HepG2 (cell line): ENCODE data around the gene PPP1R12B. TPM values are rescaled to one million over a fixed set of nuclear protein-coding genes. Genes with fewer than 3 reads are reported as not detected.

Experiments used
- ATAC-seq: fragments of 200-7000 bp; cut with Tn5 transposase; 3 replicates; pipeline ENCODE4 v1.9.1; 2020; ENCODE audit warnings: mild to moderate bottlenecking, moderate library complexity
- BruUV-seq: library from RNA; stranded (reverse); fragments of 400-500 nt; replicated peaks from 2 replicates; lab custom pipeline; 2021; lab: Mats Ljungman, UMichigan
- CTCF ChIA-PET: fragments of 300-600 bp; formaldehyde crosslinking; extraction: SDS; loops from one replicate; lab custom pipeline; 2021; ENCODE audit warnings: low total read pairs, inconsistent platforms, low intra/inter-chr PET ratio; lab: Yijun Ruan, JAX
- POLR2A ChIA-PET: fragments of 350-600 bp; sonication (Branson Sonifier 250); formaldehyde crosslinking; loops from one replicate; lab custom pipeline; 2020; ENCODE audit warnings: antibody characterized with exemption, inconsistent platforms; lab: Yijun Ruan, JAX
- DNase-seq: peaks from one replicate; pipeline ENCODE4 v3.0.0-alpha.2; 2015; ENCODE audit warnings: low spot score
- FAIRE-seq: peaks from 3 replicates; lab custom pipeline; 2011; peaks lifted over from hg19 to GRCh38; lab: Jason Lieb, UNC
- H2AFZ ChIP-seq: one replicate; pipeline ENCODE4 v1.6.1; 2011; ENCODE audit warnings: low read length, inconsistent platforms
- H3K27ac ChIP-seq: fragments of 300-600 bp; 3 replicates; pipeline ENCODE4 v1.8.0; 2011; ENCODE audit warnings: mixed run types, mild to moderate bottlenecking, mixed read lengths, low read length, inconsistent platforms; ENCODE audit not compliant: insufficient read depth; ENCODE audit errors: extremely low read length
- H3K27me3 ChIP-seq, 2 experiments: fragments of 200-600 bp in 1 of 2; 2 replicates in 1 of 2; 3 replicates in 1 of 2; pipeline versions ENCODE4 v1.6.0 to v1.8.0; 2011; ENCODE audit warnings: low read length in 2 of 2, mild to moderate bottlenecking in 2 of 2, moderate library complexity in 2 of 2, inconsistent platforms in 1 of 2; ENCODE audit not compliant: insufficient read depth in 2 of 2, control insufficient read depth in 1 of 2
- H3K36me3 ChIP-seq, 2 experiments: fragments of 200-600 bp in 1 of 2; replicated peaks in 1 of 2; 2 replicates in 1 of 2; 3 replicates in 1 of 2; pipeline versions ENCODE4 v1.5.1 to v1.8.0; 2011; ENCODE audit warnings: low read length in 2 of 2, inconsistent platforms in 1 of 2; ENCODE audit not compliant: insufficient read depth in 2 of 2, control insufficient read depth in 1 of 2
- H3K4me1 ChIP-seq: 2 replicates; pipeline ENCODE4 v1.5.1; 2012; ENCODE audit warnings: low read length, inconsistent platforms; ENCODE audit not compliant: insufficient read depth
- H3K4me2 ChIP-seq: 2 replicates; pipeline ENCODE4 v1.6.0; 2011; ENCODE audit warnings: low read depth, low read length, inconsistent platforms
- H3K4me3 ChIP-seq, 3 experiments: fragments of 200-600 bp in 1 of 3; sonication (generic), shearing (Covaris generic) in 1 of 3; replicated peaks in 1 of 3; 2 replicates each; pipeline ENCODE4 v1.5.1; 2011 to 2016; ENCODE audit warnings: low read length in 3 of 3, inconsistent platforms in 2 of 3, low read depth in 2 of 3, mild to moderate bottlenecking in 2 of 3, control low read depth in 1 of 3, mixed read lengths in 1 of 3; ENCODE audit not compliant: insufficient read depth in 1 of 3
- H3K79me2 ChIP-seq: one replicate; pipeline ENCODE4 v1.6.1; 2011; ENCODE audit warnings: low read length, inconsistent platforms; ENCODE audit not compliant: insufficient read depth
- H3K9ac ChIP-seq: 2 replicates; pipeline ENCODE4 v1.6.0; 2011; ENCODE audit warnings: mild to moderate bottlenecking, low read depth, low read length, inconsistent platforms; ENCODE audit not compliant: insufficient read depth
- H3K9me3 ChIP-seq: 2 replicates; pipeline ENCODE4 v1.5.1; 2012; ENCODE audit warnings: mild to moderate bottlenecking, low read length
- H4K20me1 ChIP-seq: 2 replicates; pipeline ENCODE4 v1.6.0; 2011; ENCODE audit warnings: inconsistent platforms, mild to moderate bottlenecking, low read length, moderate library complexity; ENCODE audit not compliant: insufficient read depth
- AFF4 ChIP-seq: sonication (generic); formaldehyde crosslinking; IDR thresholded peaks from 2 replicates; pipeline ENCODE4 v1.4.0; 2020; ENCODE audit warnings: missing genetic modification reagents
- BRCA1 ChIP-seq: sonication (generic); formaldehyde crosslinking; IDR thresholded peaks from 2 replicates; pipeline ENCODE4 v1.4.0; 2020; ENCODE audit warnings: missing genetic modification reagents
- CREM ChIP-seq, 2 experiments: sonication (generic) in 1 of 2; formaldehyde crosslinking in 1 of 2; IDR thresholded peaks; 2 replicates each; pipeline versions ENCODE4 v1.4.0 to v1.6.1; 2016 to 2020; ENCODE audit warnings: antibody characterized with exemption in 1 of 2, mild to moderate bottlenecking in 1 of 2, missing genetic modification reagents in 1 of 2
- GATA4 ChIP-seq: sonication (generic); IDR thresholded peaks from 2 replicates; pipeline ENCODE4 v1.6.1; 2016; ENCODE audit warnings: antibody characterized with exemption, low read depth, borderline replicate concordance
- KLF6 ChIP-seq: IDR thresholded peaks from 2 replicates; pipeline ENCODE4 v1.8.0; 2016; ENCODE audit warnings: missing biosample characterization, missing genetic modification reagents
- KMT2A ChIP-seq: sonication (generic); formaldehyde crosslinking; IDR thresholded peaks from 2 replicates; pipeline ENCODE4 v1.4.0; 2020; ENCODE audit warnings: missing genetic modification reagents
- MAZ ChIP-seq, 2 experiments: sonication (generic) in 1 of 2; formaldehyde crosslinking in 1 of 2; IDR thresholded peaks; 2 replicates each; pipeline versions ENCODE4 v1.5.0 to v1.6.1; 2012 to 2020; ENCODE audit warnings: low read depth in 2 of 2, mild to moderate bottlenecking in 2 of 2, borderline replicate concordance in 1 of 2, improper control_type of control experiment in 1 of 2, low read length in 1 of 2, missing genetic modification reagents in 1 of 2, moderate library complexity in 1 of 2
- POLR2AphosphoS2 ChIP-seq: IDR thresholded peaks from 2 replicates; pipeline ENCODE4 v1.6.1; 2011; ENCODE audit warnings: low read depth, low read length, improper control_type of control experiment
- PPARG ChIP-seq: conservative IDR thresholded peaks from 2 replicates; pipeline ENCODE4 v1.6.1; 2016; ENCODE audit warnings: missing biosample characterization, missing genetic modification reagents
- SNRNP70 ChIP-seq: fragments of 200-400 bp; formaldehyde crosslinking; IDR thresholded peaks from 2 replicates; pipeline ENCODE4 v1.6.1; 2017; ENCODE audit warnings: mild to moderate bottlenecking, low read depth, low read length, moderate library complexity
- SPEN ChIP-seq: sonication (generic); formaldehyde crosslinking; IDR thresholded peaks from 2 replicates; pipeline ENCODE4 v1.5.1; 2020; ENCODE audit warnings: low read depth, mild to moderate bottlenecking, missing genetic modification reagents
- SSRP1 ChIP-seq: IDR thresholded peaks from 2 replicates; pipeline ENCODE4 v1.6.1; 2016; ENCODE audit warnings: control low read depth
- TBX3 ChIP-seq: fragments of 450-650 bp; IDR thresholded peaks from 2 replicates; pipeline ENCODE4 v1.6.1; 2017; ENCODE audit warnings: antibody characterized with exemption, mild to moderate bottlenecking, inconsistent platforms, borderline replicate concordance
- ZBTB42 ChIP-seq: sonication (generic); formaldehyde crosslinking; IDR thresholded peaks from 2 replicates; pipeline ENCODE4 v1.5.0; 2020; ENCODE audit warnings: mild to moderate bottlenecking, missing genetic modification reagents
- ZFP90 ChIP-seq: sonication (generic); formaldehyde crosslinking; IDR thresholded peaks from 2 replicates; pipeline ENCODE4 v1.8.0; 2022; ENCODE audit warnings: missing genetic modification reagents, mild to moderate bottlenecking, inconsistent platforms, borderline replicate concordance
- ZNF230 ChIP-seq: sonication (generic); formaldehyde crosslinking; IDR thresholded peaks from 2 replicates; pipeline ENCODE4 v1.4.0; 2020; ENCODE audit warnings: mild to moderate bottlenecking, missing genetic modification reagents
- ZNF317 ChIP-seq: sonication (generic); formaldehyde crosslinking; IDR thresholded peaks from 2 replicates; pipeline ENCODE4 v1.5.0; 2020; ENCODE audit warnings: mild to moderate bottlenecking, missing genetic modification reagents
- ZNF383 ChIP-seq: sonication (generic); formaldehyde crosslinking; IDR thresholded peaks from 2 replicates; pipeline ENCODE4 v1.4.0; 2020; ENCODE audit warnings: missing genetic modification reagents, mild to moderate bottlenecking, borderline replicate concordance
- ZNF674 ChIP-seq: sonication (generic); formaldehyde crosslinking; IDR thresholded peaks from 2 replicates; pipeline ENCODE4 v1.5.0; 2020; ENCODE audit warnings: low read depth, mild to moderate bottlenecking, missing genetic modification reagents
- WGBS: methylation state at CpG from one replicate; pipeline ENCODE4 v1.1.6; 2017; ENCODE audit warnings: low lambda C conversion rate; 5-methylcytosine and 5-hydroxymethylcytosine counted together
- in situ Hi-C: cut with HindIII; loops from 2 replicates; pipeline ENCODE4 v1.10.0; 2017; ENCODE audit warnings: low pct_unique_long_range_greater_than_20kb; ENCODE audit not compliant: extremely low pct_ligation_motif_present
- intact Hi-C: fragments of 100-400 bp; cut with micrococcal nuclease; formaldehyde crosslinking; loops from one replicate; pipeline ENCODE4 v1.10.0; 2022; ENCODE audit not compliant: unreplicated experiment
- polyA plus RNA-seq, 8 experiments: library from polyadenylated mRNA; depleted of rRNA in 3 of 8; stranded (reverse) in 7 of 8; unstranded in 1 of 8; fragments of >200 nt; fragmentation: Illumina TruSeq in 4 of 8; extraction: Trizol in 4 of 8; gene quantifications; 2 replicates each; pipeline versions ENCODE4 v1.2.1 to v1.2.3, GENCODE V29; 2011 to 2016; ENCODE audit warnings: low read depth in 4 of 8, missing spikeins in 1 of 8, mixed read lengths in 1 of 8; ENCODE audit not compliant: insufficient read depth in 1 of 8
- total RNA-seq, 5 experiments: library from RNA; depleted of rRNA; stranded (reverse); fragments of >200 nt; fragmentation: Illumina TruSeq; extraction: Trizol; gene quantifications; 2 replicates each; pipeline ENCODE4 v1.2.3, GENCODE V29; 2016; ENCODE audit warnings: low read depth in 1 of 5
- TF ChIP-seq, protein P1 (sequence below): sonication (generic); formaldehyde crosslinking; IDR thresholded peaks from 2 replicates; pipeline ENCODE4 v1.5.0; 2020; ENCODE audit warnings: mild to moderate bottlenecking, missing genetic modification reagents

Gene PPP1R12B
- total and polyA plus RNA-seq, 2 of the 13 experiments (the other 11 are each of a cell fraction or from before 2014, with no cell fraction given): 12.0 to 13.6 TPM

GRCh38 chr1:202323731-202324130 is 24.8 kb upstream of the PPP1R12B start:
- Histone ChIP-seq H3K27ac (no peak overlapping the region), H3K4me2 (no peak overlapping the region), H3K9me3 (no peaks in the 10 kb centered on the region), H3K36me3 (no peaks in the 10 kb centered on the region), H3K9ac (no peak overlapping the region), H3K27me3 (peaks cover 1 to 24% of the 10 kb centered on the region in 2 experiments; a peak in 2 of 5 replicates), H3K4me1 (peaks cover 9% of the 10 kb centered on the region), H4K20me1 (no peaks in the 10 kb centered on the region), H2AFZ (no peak overlapping the region), H3K79me2 (no peaks in the 10 kb centered on the region), H3K4me3 (no peak overlapping the region)
- CTCF ChIA-PET: no interaction called here
- TF ChIP-seq KMT2A (CRISPR knock-in tag) (no peak), ZNF230 (CRISPR knock-in tag) (no peak), SPEN (CRISPR knock-in tag) (no peak), KLF6 (no peak), ZNF674 (no peak), ZBTB42 (CRISPR knock-in tag) (no peak), POLR2AphosphoS2 (no peak), GATA4 (no peak), ZNF383 (CRISPR knock-in tag) (no peak), SNRNP70 (no peak), ZFP90 (CRISPR knock-in tag) (no peak), AFF4 (CRISPR knock-in tag) (no peak), CREM (IDR thresholded peaks at IDR 0.05) (no peak), CREM (CRISPR knock-in tag; IDR thresholded peaks at IDR 0.05) (no peak), TBX3 (no peak), BRCA1 (CRISPR knock-in tag) (no peak), ZNF317 (no peak), PPARG (CRISPR knock-in tag) (no peak), SSRP1 (CRISPR knock-in tag) (no peak), MAZ (IDR thresholded peaks at IDR 0.05; ENCODE audit: borderline replicate concordance, low read depth, low read length) (no peak), MAZ (CRISPR knock-in tag; IDR thresholded peaks at IDR 0.05; ENCODE audit: low read depth) (no peak)
- TF ChIP-seq, protein P1, sequence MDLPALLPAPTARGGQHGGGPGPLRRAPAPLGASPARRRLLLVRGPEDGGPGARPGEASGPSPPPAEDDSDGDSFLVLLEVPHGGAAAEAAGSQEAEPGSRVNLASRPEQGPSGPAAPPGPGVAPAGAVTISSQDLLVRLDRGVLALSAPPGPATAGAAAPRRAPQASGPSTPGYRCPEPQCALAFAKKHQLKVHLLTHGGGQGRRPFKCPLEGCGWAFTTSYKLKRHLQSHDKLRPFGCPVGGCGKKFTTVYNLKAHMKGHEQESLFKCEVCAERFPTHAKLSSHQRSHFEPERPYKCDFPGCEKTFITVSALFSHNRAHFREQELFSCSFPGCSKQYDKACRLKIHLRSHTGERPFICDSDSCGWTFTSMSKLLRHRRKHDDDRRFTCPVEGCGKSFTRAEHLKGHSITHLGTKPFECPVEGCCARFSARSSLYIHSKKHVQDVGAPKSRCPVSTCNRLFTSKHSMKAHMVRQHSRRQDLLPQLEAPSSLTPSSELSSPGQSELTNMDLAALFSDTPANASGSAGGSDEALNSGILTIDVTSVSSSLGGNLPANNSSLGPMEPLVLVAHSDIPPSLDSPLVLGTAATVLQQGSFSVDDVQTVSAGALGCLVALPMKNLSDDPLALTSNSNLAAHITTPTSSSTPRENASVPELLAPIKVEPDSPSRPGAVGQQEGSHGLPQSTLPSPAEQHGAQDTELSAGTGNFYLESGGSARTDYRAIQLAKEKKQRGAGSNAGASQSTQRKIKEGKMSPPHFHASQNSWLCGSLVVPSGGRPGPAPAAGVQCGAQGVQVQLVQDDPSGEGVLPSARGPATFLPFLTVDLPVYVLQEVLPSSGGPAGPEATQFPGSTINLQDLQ (CRISPR knock-in tag): no peak
- FAIRE-seq (no peak), DNase-seq (no peak), ATAC-seq (no peak)
- intact Hi-C loops (no loop called here), in situ Hi-C loops (no loop called here)
- BruUV-seq: no TSS peak
- 23% methylated on average over 4 of the region's 4 CpGs for WGBS
- POLR2A ChIA-PET: no interaction called here
